ENCODE data around the gene ARPC1B. TPM values are rescaled to one million over a fixed set of nuclear protein-coding genes. Genes with fewer than 3 reads are reported as not detected.
"Not testable (repeated sequence)": the region's sequence is repeated elsewhere in the genome, so short reads cannot be mapped to it uniquely, and the experiment has no call there.

The ARPC1B gene
- total RNA-seq, 1 donor from 2014 or later: 55.0 TPM

GRCh38 chr7:99384523-99384922 is 10.0 kb downstream of the ARPC1B start:
- peaks cover 5% of the 10 kb centered on the region for H3K4me1 Mint-ChIP-seq (ENCODE audit: unreplicated experiment)
- H3K27me3 Mint-ChIP-seq: no peaks in the 10 kb centered on the region
- no peaks in the 10 kb centered on the region for H3K36me3 Mint-ChIP-seq
- H3K9me3 Mint-ChIP-seq: no peaks in the 10 kb centered on the region
- H3K4me3 Mint-ChIP-seq: no peak overlapping the region
- no peak for TF ChIP-seq CTCF (conservative IDR thresholded peaks at IDR 0.05)
- H3K27ac Mint-ChIP-seq: no peak overlapping the region
- no peak for DNase-seq (ENCODE audit: extremely low spot score, unreplicated experiment)

DNA sequence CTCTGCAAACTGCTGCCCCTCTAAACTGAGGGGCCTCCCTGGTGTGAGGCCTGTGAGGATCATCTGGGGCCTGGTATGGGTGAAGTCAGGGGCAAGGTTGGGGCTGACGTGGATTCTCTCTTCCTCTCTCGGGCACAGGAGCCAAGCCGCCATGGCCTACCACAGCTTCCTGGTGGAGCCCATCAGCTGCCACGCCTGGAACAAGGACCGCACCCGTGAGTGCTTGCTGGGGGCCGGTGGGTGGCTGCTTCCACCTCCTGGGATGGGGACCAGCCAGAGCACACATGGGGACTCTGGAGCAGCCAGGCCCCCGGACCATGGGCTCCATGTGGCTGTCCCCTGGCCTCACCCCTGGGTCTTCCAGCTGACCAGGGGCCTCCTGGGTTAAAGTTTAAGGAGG is 11.0 kb downstream of the ARPC1B start:
- Mint-ChIP-seq H3K4me1 (ENCODE audit: unreplicated experiment) (no peaks in the 10 kb centered on the region), H3K9me3 (no peaks in the 10 kb centered on the region), H3K27me3 (no peaks in the 10 kb centered on the region), H3K4me3 (no peak overlapping the region), H3K27ac (no peak overlapping the region), H3K36me3 (no peaks in the 10 kb centered on the region)
- TF ChIP-seq CTCF (conservative IDR thresholded peaks at IDR 0.05): no peak
- no peak for DNase-seq (ENCODE audit: extremely low spot score, unreplicated experiment)

DNA sequence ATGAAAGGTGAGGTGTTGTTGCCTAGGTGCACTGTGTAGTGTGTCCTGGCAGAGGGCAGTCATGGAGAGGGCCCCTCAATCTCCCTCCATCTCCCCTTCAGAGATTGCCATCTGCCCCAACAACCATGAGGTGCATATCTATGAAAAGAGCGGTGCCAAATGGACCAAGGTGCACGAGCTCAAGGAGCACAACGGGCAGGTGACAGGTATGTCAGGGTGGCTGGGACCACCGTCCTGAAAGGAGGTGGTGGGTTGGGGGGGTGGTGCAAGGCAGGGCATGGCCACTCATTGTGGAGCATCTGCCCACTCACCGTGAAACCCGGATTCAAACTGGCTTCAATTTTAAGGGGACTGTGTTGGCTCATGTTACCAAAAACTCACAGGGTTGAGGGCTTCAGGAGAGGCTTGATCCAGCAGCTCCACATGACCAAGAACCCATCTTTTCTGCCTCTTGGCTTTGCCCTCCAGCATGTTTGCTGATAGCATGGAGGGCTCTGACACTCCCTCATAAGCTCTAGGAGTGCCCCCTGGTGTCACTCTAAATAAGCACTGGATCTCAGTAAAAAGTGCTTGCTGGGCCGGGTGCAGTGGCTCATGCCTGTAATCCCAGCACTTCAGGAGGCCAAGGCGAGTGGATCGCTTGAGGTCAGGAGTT is 12.2 kb downstream of the ARPC1B start:
- no peak overlapping the region for H3K27ac Mint-ChIP-seq
- no peaks in the 10 kb centered on the region for H3K4me1 Mint-ChIP-seq (ENCODE audit: unreplicated experiment)
- H3K27me3 Mint-ChIP-seq: no peaks in the 10 kb centered on the region
- H3K4me3 Mint-ChIP-seq: no peak overlapping the region
- H3K9me3 Mint-ChIP-seq: no peaks in the 10 kb centered on the region
- DNase-seq (ENCODE audit: extremely low spot score, unreplicated experiment): no peak
- H3K36me3 Mint-ChIP-seq: no peaks in the 10 kb centered on the region
- peak; percentile 41 for TF ChIP-seq CTCF (conservative IDR thresholded peaks at IDR 0.05)

DNA sequence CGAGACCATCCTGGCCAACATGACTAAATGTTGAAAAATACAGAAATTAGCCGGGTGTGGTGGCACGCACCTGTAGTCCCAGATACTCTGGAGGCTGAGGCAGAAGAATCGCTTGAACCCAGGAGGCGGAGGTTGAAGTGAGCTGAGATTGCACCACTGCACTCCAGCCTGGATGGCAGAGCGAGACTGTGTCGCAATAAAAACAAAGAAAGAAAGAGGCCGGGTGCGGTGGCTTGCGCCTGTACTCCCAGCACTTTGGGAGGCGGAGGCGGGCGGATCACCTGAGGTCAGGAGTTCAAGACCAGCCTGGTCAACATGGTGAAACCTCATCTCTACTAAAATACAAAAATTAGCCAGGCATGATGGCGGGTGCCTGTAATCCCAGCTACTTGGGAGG is 12.7 kb downstream of the ARPC1B start:
- H3K36me3 Mint-ChIP-seq; H3K9me3 Mint-ChIP-seq; H3K4me3 Mint-ChIP-seq; DNase-seq (ENCODE audit: extremely low spot score, unreplicated experiment); H3K27ac Mint-ChIP-seq; H3K4me1 Mint-ChIP-seq (ENCODE audit: unreplicated experiment); H3K27me3 Mint-ChIP-seq: not testable (repeated sequence)

- Mint-ChIP-seq H3K27me3 (no peaks in the 10 kb centered on the region), H3K4me1 (ENCODE audit: unreplicated experiment) (no peaks in the 10 kb centered on the region), H3K9me3 (no peaks in the 10 kb centered on the region), H3K27ac (no peak overlapping the region), H3K4me3 (no peak overlapping the region), H3K36me3 (no peaks in the 10 kb centered on the region)
- DNase-seq (ENCODE audit: extremely low spot score, unreplicated experiment): no peak
- no peak for TF ChIP-seq CTCF (conservative IDR thresholded peaks at IDR 0.05)
Observed at GRCh38 chr7:99387912-99388311, 13.4 kb downstream of the ARPC1B start.

DNA sequence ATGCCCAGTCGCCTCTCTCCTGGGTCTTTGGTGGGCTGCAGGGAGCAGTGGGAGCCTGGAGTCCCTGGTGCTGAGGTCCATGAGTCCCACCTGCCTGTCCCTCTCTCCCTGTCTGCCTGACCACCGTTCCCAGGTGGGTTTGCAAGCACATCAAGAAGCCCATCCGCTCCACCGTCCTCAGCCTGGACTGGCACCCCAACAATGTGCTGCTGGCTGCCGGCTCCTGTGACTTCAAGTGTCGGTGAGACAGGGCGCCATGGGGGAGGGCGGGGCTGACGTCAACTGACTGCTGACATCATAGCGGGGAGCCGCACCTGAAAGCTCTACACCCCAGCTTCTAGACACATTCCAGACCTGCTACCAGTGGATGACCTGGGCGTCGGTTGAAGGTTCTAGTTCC is 15.2 kb downstream of the ARPC1B start:
- no peak for TF ChIP-seq CTCF (conservative IDR thresholded peaks at IDR 0.05)
- Mint-ChIP-seq H3K9me3 (no peaks in the 10 kb centered on the region), H3K36me3 (no peaks in the 10 kb centered on the region), H3K4me1 (ENCODE audit: unreplicated experiment) (peaks cover 9% of the 10 kb centered on the region), H3K27me3 (no peaks in the 10 kb centered on the region), H3K4me3 (no peak overlapping the region), H3K27ac (no peak overlapping the region)
- DNase-seq (ENCODE audit: extremely low spot score, unreplicated experiment): no peak
